NOMO-1 treated with dmso at 0.1 percent for 144 hours (cell line): ENCODE data around the gene PARD3.

Experiments used
- DNase-seq: peaks from one replicate; lab custom pipeline; 2025; ENCODE audit not compliant: unreplicated experiment; lab: John Stamatoyannopoulos, UW

The PARD3 gene

DNA sequence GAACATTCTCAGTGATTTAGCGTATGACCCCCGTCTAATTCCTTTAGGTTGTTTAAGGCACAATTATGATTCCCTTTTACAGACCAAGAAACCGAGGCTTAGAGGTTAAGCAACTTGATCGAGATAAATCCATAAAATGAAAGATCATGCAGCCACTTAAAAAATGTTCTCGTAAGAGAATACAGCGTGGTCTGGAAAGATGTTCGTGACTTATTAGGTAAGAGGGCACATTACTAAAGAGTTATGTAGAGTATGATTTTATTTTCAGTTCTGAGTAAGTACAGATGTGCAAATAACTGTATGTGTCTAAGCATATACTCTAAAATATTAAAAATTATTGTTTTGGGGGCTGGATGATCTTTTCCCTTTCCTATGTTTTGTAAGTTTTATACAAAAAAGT, 575.1 kb downstream of the PARD3 start:
- DNase-seq = no peak

DNA sequence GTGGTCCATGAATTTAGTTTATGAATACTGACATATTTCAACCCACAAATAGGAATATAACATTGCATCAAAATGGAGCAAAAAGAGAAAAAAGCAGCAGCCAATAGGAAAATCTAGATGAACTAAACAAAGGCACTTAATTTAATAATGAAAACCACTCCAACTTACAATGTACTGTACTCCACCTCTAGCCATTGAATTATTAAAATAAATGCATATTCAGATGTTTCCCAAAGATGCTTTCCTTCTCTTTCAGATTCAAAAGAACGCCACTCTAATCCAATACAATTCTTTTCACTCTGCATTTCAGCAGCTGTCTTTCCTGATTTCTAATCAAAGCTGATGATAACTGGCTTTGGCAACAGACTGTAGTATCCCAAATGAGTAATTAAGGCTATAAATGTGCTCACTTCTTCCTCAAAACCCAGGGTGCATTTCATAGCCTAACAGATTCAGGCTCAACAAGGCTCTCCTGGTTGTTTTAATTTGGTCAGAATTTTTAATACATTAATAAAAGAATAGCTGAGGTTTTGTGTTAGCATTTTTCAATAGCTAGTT, 577.1 kb downstream of the PARD3 start:
- no peak for DNase-seq

DNA sequence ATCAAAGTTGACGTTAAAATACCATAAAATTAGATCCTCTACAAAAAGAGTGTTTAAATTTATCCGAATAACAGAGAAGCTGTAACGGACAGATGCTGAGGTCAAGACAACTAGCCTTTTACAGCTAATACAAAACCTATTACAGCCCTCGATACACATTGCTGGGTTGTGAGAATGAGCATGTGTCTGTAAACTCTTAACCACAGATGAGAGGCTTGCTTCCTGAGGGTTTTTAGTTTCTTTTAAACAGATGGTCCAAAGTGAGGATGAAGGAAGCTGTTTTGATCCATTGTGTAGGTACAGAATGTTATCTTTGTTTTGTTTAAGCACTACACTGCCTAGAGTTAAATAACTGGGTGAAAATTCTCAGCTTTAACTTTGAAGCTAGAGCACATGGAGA, 578.2 kb downstream of the PARD3 start:
- DNase-seq = no peak

DNA sequence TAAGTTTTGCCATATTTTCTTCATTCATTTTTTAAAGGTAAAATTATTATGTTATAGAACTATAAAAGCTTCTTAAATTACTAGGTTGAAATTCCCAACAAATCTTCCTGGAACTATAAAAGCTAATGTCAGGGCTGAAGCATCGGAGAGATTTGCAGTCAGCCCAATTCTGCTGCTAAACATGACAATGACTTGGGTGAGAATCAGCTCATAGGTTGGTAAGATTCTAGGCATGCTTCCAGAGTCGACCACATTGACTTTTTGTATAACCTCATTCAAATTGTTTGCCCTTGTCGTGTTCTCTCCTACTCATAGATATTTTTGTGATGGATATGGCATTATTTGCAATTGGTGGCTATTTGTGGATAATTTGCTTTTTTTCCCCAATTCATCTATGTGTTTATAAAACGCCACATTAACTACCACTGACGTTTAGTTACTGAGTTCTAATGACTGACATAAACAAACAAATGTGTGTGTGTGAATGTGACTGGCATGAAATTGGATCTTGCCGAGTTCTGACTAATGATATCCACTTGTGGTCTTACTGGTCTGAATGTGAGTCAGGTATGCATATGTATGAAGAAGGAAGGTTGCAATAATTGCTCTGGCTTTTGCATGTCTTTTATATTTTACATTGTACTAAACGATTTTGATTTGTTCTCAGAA, 579.8 kb downstream of the PARD3 start:
- no peak for DNase-seq

DNA sequence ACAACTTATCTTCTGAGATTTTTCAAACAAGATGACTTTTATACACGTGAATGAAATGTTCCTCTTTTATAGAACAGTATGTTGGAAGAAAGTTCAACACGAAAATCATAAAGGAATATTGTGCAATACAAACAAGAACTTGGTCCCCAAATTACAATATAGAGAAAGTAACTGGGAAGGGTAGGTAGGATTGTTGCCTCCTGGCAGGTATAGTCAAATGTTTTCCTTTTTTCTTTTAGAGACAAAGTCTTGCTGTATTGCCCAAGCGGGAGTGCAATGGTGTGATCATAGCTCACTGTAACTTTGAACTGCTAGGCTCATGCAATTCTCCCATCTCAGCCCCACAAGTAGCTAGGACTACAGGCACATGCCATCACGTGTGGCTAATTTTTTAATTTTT, 582.6 kb downstream of the PARD3 start:
- no peak for DNase-seq

DNA sequence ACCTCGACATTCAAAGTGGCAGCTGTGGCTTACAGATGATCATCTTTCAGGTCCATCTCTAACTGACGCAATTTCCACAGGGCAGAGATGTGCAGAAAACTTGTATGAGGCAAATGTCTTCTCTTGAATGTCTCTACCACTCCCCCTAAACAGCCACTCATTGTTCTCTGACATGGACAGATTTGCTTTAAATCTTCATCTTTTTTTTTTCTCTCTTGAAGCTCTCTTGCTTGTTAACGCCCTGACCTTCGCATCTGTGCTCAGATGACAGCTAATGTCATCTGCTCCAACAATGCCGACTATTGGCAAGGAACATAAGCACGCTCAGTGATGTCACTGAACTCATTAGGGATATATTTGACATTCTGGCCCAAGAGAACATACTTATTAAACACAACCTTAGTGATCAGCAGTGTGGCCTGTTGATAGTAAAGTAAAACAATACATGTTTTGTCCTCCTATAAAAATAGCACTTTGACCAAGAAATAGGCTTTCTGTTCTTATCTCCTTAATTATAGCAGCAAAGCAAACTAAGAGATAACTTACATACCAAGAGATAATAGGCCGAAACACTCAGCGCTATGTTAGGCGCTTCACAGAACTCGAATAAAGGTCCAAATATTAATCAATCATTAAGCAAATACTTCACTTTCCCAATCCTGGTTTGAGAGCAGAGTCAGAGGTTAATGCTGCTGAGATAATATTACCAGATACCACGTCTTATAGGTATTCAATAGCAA, 583.5 kb downstream of the PARD3 start:
- no peak for DNase-seq

DNA sequence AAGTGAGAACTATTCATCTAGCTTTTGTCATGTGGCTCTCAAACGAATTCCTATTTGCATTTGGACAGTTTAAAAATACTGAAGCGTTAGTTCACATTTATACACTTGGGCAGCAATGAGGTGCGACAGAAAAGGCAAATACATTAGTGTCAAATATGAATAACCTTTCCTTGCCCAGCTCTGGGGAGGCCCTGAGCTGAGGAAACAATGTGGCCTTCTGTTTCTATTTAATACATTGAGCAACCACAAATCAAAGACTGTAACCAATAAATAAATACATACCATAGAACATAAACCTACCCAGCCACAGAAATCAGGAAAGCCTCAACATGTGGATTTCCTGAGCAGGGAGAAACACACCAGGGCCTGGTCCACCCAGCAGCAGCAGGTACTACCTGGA, 585.2 kb downstream of the PARD3 start:
- no peak for DNase-seq

DNA sequence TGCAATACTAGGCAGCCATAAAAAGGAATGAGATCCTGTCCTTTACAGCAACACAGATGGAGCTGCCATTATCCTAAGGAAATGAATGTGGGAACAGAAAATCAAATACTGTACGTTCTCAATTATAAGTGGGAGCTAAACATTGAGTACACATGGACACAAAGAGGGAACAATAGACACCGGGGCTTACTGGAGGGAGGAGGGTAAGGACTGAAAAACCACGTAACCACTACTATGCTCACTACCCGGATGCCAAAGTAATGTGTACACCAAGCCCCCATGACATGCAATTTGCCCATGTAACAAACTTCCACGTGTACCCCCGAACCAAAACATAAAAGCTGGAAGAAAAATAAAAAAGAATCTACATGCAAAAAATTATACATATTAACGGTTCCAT, 587.0 kb downstream of the PARD3 start:
- no peak for DNase-seq

DNA sequence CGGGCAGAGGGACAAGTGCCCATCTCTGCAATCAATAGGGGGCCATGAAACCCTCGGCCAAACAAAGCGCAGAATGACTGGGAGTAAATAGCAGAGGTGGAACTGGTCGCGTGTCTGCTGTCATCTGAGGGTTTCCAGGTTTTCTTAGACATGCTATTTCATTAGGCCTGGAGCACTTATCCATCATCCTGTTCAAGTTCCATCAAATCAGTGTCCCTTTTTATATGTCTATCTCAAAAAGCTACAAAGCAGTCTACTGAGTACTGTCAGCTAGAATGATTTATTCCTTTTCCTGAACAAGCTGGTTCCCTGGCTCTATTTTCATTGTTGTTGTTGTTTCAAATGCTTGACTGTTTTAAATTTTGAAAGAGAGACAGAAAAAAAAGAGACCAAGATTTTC, 590.5 kb downstream of the PARD3 start:
- no peak for DNase-seq

DNA sequence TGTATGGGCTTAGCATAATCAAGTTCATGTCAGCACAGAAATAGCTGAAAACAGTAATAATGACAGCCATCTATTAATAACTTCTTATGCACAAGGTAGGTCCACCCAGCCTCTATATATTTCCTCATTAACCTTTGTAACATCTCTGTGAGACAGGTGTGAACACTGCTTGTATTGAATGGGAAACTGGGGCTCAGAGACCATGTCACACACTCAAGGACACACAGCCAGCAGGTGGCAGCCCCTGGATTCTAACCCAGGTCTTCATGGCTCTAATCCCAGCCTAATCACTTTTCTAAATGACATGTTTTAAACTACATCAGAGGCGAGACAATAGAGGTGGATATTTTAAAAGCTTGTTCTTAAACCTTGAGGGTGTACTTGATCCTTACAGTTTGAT, 591.4 kb downstream of the PARD3 start:
- DNase-seq = no peak

DNA sequence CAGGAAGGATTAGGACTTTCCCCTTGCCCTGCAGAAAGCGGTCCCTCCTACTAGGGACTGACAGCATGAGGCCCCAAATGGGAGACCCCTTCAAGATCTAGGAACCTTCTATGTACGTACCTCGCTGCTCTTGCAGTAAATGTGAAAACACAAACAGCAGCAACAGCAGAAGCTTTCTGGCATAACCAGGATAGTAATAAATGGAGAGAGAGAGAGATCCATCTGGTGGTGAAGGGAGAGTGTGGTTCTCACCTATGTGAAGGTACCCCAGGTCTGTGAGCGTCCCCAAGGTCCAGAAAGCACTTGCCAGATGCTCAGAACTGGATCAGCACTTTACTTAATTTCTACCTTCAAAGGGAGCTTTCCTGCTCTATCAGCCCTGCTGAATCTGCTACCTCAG, 592.7 kb downstream of the PARD3 start:
- no peak for DNase-seq

DNA sequence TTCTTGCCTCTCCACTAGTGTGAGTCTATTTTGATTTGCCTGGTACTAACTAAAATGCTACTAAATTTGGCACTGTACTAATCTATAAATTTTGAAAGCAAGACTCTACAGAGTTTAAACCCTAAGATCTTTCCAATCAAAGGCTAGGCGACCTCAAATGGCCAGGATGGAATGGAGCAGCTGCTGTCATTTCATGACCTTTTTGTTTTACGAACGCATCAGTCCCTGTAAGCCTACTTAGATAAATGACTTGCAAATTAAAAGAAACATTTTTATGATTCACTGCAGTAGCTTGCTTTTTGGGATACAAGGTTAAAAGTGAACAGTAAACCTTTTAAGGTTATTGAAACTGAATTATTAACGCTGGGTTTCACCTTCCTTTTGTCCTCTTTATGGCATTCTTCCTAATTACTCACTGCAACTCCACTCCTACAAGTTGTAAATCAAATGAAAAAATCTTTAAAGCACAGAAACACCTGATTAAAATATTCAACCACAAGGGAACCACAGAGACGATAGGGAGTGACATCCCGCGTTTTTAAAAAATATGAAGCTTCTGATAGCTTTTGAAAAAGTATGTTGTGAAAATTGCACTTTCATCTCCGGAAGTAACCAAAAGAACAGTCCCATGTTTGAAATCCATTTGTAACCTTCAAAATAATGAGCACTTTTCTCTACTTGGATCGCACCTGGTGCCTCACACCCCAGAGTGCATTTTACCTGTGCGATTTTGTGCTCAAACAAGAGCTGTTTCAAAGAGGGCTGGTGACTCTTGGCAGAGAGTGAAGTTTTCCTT, 595.1 kb downstream of the PARD3 start:
- no peak for DNase-seq

DNA sequence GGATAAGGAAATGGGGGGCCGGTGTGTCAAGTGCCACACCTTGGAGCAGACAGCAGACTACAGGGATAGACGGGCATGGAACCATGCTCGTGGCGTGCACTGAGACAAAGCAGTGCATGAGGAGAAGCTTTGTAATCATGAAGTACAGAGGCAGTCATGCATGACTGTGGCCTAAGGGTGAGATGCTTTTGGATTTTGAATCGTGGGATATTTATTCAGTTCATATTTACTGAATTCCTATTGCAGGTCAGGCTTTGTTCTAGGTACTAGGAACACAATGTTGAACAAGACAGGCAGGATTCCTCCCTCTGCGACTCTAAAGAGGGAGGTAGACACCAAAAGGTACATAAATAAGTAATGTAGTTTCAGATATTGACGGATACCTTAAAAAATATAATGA, 597.6 kb downstream of the PARD3 start:
- DNase-seq = no peak

DNA sequence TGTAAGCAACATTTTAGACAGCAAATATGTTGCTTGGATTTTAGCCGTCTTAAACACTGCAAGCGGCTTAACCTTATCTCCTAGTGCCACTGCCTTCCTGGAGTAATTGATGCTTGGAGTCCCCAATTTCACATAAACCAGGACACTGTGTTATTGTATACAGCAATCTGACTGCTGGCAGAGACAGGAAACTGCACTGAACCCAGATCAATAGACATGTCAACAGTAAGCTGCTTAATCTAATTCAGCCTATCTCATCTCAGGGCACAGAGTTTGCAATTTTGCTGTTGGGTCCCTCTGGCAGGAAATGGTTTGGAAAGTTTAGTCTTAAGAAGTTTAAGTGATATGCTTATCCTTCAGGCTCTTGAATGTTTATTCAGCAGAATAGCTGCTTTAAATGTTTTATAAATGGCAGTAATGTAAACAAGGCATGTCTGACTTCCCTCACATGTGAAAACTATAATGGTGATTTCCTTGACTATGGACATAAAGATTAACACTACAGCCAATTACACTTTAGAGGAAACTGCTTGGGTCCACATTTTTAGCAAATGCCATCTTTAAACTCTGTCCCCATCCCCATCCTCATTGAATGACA, 598.6 kb downstream of the PARD3 start:
- no peak for DNase-seq

DNA sequence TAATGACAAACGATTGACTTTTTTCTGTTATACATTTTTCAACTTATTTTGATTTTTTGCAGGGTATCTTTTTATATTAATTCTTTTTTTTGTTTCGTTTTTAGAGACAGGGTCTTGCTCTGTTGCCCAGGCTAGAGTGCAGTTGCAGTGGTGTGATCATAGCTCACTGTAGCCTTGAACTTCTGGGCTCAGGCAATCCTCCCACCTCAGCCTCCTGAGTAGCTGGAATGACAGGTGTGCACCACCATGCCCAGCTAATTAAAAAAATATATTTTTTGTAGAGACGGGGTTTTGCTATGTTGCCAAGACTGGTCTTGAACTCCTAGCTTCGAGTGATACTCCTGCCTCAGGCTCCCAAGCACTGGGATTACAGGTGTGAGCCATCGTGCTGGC, 601.3 kb downstream of the PARD3 start:
- no peak for DNase-seq

DNA sequence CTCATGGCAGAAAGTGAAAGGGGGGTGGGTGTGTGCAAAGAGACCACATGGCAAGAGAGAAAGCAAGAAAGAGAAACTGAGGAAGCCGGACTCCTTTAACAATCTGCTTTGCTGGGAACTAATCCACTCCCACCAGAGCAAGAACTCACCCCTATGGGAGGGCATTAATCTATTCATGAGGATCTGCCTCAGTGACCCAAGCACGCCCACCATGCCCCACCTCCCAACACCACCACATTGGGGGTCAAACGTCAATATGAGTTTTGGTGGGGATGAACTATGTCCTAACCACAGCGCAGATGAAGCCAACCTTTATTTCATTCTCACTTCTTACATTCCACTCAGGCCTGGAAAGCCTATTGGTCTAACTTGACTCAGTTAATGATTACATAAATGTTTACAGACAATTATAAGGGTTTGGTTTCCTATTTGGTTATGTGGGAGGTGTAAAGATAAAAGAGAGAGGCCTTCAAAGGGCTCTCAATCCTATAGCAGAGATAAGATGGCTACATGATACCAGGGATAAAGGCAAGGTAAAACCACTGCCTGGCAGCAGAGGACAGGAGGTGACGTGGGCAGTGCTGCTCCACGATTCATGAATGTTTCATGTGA, 601.8 kb downstream of the PARD3 start:
- no peak for DNase-seq

DNA sequence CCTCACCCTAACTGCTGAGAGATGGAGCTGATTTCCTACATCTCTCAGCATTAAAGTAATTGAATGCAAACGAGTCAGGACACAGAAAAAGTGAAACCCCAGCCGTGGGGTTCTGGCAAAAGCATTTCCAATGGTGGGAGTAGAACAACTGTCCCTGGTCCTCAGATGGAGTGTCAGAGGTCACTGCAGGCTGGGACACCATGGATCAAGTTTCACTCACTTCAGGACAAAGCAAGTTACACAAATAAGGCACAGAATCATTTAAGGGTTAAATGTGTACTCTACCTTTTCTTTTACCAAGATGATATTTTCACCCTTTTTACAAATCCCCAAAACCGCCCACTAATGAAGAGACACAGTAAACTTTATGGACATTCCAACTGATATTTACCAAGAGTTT, 607.8 kb downstream of the PARD3 start:
- no peak for DNase-seq

DNA sequence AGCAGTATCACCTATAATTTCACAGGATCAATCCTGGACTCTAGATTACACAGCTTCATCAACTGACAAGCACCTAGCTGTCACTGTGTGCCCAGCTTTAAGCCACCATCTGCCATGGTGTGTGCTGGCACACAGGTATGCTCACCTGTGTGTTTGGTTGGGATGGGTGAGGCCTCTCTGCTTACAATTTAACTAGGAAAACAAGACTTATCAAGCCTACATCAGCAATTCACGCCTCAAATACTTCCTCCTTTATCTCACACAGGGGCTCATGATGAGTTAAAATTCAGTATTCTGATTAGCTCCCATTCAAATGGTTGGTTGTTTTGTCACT, 608.2 kb downstream of the PARD3 start:
- DNase-seq = no peak

DNA sequence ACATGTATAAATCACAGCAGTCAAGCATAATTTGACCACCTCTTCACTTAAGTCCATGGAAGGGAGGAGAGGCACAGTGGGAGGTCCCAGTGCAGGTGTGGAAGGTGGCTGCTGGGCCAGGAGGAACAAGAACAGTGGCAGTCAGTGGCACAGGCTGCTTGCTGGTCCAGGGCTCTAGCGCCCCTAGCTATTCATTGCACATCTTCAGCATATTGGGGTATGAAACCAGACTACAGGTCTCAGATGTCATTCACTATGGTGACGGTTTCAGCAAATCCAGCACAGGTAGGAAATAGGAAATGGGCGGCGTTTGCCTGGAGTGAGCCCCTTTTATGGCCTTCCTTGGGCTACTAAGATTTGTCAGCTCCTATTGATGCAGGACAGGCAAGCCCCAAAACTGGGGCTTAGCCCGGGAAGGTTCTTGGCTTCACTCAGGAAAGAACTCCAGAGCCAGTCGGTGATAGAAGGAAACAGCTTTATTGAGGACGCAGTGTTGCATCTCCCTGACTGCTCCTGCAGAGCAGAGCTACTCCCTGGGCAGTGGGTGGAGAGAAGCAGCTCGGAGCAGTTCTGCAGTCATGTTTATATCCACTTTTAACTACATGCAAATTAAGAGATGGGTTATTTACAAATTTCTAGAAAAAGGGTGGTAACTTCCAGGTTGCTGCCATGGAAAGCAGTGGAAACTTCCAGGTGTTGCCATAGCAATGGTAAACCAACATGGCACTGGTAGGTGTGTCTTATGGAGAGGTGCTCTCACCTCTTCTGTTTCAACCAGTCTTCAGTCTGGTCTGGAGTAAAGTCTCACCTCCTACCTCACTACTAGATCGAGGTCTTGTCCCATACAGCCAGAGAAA, 608.8 kb downstream of the PARD3 start:
- DNase-seq = no peak

DNA sequence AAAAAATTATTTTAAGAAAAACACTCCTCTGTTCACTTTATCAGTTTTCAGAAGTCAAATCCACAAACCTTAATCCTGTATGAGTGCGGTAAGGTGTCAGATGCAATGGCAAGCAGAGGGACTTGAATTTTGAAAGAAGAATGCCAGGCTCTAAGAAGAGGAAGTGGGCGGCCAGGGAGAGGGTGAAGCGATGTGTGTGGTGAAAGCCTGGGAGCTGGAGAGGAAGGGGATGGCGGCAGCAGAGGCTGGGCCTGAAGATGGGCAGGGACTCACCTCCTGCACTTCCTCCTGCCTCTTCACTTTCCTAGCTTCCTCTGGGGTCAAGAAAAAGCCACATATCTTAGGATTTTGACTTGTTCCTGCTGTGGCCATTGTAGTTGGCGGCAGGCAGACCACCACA, 609.6 kb downstream of the PARD3 start:
- DNase-seq = peak; percentile 68
